Lower leg skin (tissue), 4 donors: ENCODE data around the gene ZNF74. TPM values are rescaled to one million over a fixed set of nuclear protein-coding genes. Genes with fewer than 3 reads are reported as not detected.

Experiments
- DNase-seq, 2 donors: peaks; one replicate each; pipeline ENCODE4 v3.0.0-alpha.2; 2019; ENCODE audit warnings: low spot score in 2 of 2
- H3K4me3 ChIP-seq: fragments of 200-600 bp; sonication (generic); 2 replicates; pipeline ENCODE4 v1.5.1; 2017; ENCODE audit warnings: mild to moderate bottlenecking, low read depth; ENCODE audit not compliant: poor library complexity, severe bottlenecking
- CTCF ChIP-seq, 3 donors: fragments of 450-650 bp; IDR thresholded peaks; one replicate each; pipeline ENCODE4 v1.5.1; 2016; ENCODE audit warnings: antibody characterized with exemption in 3 of 3, mild to moderate bottlenecking in 3 of 3, moderate library complexity in 2 of 3
- POLR2A ChIP-seq, 2 donors: fragments of 450-650 bp; IDR thresholded peaks; one replicate each; pipeline ENCODE4 v1.6.1; 2016 to 2017; ENCODE audit warnings: antibody characterized with exemption in 2 of 2, mild to moderate bottlenecking in 1 of 2, moderate library complexity in 1 of 2
- WGBS, 2 donors: methylation state at CpG; one replicate each; pipeline ENCODE4 v1.1.5; 2018; 5-methylcytosine and 5-hydroxymethylcytosine counted together
- intact Hi-C: fragments of 100-400 bp; cut with DNase I; formaldehyde crosslinking; loops from one replicate; pipeline ENCODE4 v1.15.0; 2023; ENCODE audit warnings: low total_unique reads
- total RNA-seq, 4 donors: library from RNA; depleted of rRNA; stranded (reverse); fragments of >200 nt; gene quantifications; one replicate each; pipeline ENCODE4 v1.1.0, GENCODE V29; 2016

ZNF74 gene
- total RNA-seq, 4 donors from 2014 or later, result 11.3 to 13.2 (median 11.5) TPM

DNA sequence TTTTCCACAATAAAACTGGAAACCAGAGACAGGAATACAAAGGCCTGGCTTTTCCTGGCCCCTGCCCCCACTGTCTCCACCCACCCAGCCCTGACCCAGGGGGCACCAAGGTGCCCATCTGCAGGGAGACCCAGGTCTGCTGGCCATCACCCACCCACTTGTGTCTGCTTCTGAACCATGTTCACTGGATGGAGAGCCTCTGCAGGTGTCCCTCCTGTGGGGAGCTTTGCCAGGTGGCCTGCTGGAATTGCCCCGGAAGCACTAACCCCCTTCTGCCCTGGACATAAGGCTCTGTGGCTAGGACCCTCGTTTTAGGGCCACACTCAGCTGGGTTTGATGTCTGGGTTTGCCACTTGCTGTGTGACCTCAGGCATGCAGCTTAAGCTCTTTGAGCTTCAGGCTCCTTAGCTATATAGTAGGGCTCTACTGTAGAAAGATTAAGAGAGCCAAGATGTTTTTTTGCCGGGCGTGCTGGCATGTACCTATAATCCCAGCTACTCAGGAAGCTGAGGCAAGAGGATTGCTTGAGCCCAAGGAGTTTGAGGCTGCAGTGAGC lies 39.8 kb downstream of the ZNF74 start:
- no peak for TF ChIP-seq POLR2A (IDR thresholded peaks at IDR 0.05)
- no peak for TF ChIP-seq CTCF (IDR thresholded peaks at IDR 0.05)
- 67 to 78% methylated on average over 4 of the region's 4 CpGs for WGBS, 2 donors
- DNase-seq, result no peak
- intact Hi-C loops, result no loop called here
- no peak overlapping the region for H3K4me3 ChIP-seq

DNA sequence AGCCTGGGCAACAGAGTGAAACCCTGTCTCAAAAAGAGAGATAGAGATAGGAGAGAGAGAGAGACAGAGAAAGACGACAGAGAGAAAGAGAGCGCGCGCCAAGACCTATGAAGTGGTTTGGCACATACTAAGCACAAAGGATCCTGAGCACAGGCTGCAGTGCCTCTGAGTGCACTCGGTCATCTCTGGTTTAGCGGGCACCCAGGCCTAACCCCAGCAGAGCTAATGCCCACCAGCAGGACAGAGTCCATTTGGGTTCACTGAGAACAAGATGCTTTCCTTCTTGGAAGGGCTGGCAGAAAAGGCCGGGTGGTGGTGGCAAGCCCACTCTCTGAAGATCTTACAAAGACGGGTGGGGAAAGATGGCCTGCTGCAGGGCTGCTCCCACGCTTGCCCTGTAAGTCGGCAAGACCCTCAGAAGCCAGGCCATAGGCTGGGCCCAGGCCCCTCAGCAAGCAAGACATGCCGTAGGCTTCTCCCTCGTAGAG lies 40.4 kb downstream of the ZNF74 start:
- H3K4me3 ChIP-seq, result no peak overlapping the region
- intact Hi-C loops, result no loop called here
- WGBS, 2 donors, result 91 to 92% methylated on average over 12 of the region's 12 CpGs
- TF ChIP-seq CTCF (IDR thresholded peaks at IDR 0.05), result no peak
- no peak for TF ChIP-seq POLR2A (IDR thresholded peaks at IDR 0.05)
- no peak for DNase-seq

DNA sequence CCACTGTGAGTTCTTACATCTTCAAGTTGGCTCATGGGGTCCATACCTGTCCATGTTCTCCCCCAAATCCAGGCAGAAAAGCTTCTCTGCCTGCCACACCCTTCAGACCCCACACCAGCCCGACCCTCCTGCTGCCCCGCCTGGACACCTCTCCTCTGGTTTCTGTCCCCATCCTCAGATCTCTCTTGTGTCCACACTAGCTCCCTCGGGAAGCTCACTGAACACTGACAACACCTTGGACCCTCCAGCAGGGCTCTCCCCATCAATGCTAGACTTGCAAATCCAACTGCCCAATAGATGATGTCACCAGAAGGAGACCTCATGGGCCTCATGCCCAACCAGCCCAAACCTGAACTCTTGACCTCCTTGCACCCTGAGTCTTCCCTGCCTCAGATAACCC lies 40.8 kb downstream of the ZNF74 start:
- H3K4me3 ChIP-seq, result no peak overlapping the region
- intact Hi-C loops, result no loop called here
- peak in 1 of 2 donors; percentile 68 for DNase-seq
- TF ChIP-seq POLR2A (IDR thresholded peaks at IDR 0.05), result no peak
- no peak for TF ChIP-seq CTCF (IDR thresholded peaks at IDR 0.05)
- 91 to 96% methylated on average over 3 of the region's 3 CpGs for WGBS, 2 donors

DNA sequence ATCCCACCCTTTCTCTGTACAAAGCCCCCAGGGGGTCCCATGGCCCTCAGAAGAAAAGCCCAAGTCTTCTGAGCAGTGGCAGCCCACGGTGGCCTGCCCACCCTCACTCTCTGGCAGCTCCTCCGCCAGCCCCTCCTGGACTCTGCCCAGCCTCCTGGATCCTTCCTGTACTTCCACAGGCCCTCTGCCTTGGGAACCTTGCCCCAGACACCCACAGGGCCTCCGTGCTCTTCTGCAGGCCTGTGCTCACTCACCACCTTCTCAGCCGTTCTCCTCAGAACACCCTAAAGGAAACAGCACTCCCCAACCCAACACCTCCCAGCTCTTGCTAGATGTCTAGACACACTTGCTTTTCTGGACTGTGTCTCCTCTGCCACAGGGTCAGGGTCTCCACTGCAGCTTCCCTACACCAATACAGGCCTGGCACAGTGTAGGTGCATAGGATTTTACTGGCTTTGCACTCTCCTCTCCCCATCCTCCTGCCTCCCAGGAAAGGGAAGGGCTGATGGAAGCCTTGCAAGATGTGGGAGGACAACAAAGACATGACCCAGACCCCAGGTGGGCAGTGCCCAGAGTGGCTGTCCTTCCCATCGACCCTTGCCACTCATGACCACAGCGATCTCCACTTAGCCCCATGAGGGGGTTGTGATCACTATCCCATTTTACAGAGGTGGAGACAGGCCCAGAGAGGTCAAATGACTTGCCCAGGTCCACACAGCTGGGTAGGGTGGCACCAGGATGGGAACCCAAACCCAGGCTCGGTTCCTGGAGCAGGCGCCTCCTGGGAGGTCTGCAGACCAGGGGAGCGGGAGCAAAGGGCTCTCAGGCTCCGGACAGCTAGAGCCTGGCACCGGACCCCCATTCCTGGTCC lies 41.7 kb downstream of the ZNF74 start:
- TF ChIP-seq POLR2A (IDR thresholded peaks at IDR 0.05) (no peak), CTCF (IDR thresholded peaks at IDR 0.05) (no peak)
- intact Hi-C loops, result no loop called here
- WGBS, 2 donors, result 59 to 73% methylated on average over 8 to 11 of the region's 11 CpGs
- no peak overlapping the region for H3K4me3 ChIP-seq
- DNase-seq, result peak in 1 of 2 donors; percentile 80

- intact Hi-C loops, result no loop called here
- 0 to 1% methylated on average over 21 to 40 of the region's 56 CpGs for WGBS, 2 donors
- peak overlapping the region; percentile 37 for H3K4me3 ChIP-seq
- DNase-seq, result peak in 1 of 2 donors; percentile 88
- TF ChIP-seq CTCF (IDR thresholded peaks at IDR 0.05) (no peak), POLR2A (IDR thresholded peaks at IDR 0.05) (no peak)
These were observed 42.4 kb downstream of the ZNF74 start for GRCh38 chr22:20436307-20436767.
